ENCODE data around the gene SYNE2. TPM values are rescaled to one million over a fixed set of nuclear protein-coding genes. Genes with fewer than 3 reads are reported as not detected.
"Not testable (repeated sequence)": the region's sequence is repeated elsewhere in the genome, so short reads cannot be mapped to it uniquely, and the experiment has no call there.

The SYNE2 gene, protein sequence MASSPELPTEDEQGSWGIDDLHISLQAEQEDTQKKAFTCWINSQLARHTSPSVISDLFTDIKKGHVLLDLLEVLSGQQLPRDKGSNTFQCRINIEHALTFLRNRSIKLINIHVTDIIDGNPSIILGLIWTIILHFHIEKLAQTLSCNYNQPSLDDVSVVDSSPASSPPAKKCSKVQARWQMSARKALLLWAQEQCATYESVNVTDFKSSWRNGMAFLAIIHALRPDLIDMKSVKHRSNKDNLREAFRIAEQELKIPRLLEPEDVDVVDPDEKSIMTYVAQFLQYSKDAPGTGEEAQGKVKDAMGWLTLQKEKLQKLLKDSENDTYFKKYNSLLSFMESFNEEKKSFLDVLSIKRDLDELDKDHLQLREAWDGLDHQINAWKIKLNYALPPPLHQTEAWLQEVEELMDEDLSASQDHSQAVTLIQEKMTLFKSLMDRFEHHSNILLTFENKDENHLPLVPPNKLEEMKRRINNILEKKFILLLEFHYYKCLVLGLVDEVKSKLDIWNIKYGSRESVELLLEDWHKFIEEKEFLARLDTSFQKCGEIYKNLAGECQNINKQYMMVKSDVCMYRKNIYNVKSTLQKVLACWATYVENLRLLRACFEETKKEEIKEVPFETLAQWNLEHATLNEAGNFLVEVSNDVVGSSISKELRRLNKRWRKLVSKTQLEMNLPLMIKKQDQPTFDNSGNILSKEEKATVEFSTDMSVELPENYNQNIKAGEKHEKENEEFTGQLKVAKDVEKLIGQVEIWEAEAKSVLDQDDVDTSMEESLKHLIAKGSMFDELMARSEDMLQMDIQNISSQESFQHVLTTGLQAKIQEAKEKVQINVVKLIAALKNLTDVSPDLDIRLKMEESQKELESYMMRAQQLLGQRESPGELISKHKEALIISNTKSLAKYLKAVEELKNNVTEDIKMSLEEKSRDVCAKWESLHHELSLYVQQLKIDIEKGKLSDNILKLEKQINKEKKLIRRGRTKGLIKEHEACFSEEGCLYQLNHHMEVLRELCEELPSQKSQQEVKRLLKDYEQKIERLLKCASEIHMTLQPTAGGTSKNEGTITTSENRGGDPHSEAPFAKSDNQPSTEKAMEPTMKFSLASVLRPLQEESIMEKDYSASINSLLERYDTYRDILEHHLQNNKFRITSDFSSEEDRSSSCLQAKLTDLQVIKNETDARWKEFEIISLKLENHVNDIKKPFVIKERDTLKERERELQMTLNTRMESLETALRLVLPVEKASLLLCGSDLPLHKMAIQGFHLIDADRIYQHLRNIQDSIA (N-terminal part only)
- 102 TPM for total RNA-seq
- polyA plus RNA-seq = 33.5 TPM

DNA sequence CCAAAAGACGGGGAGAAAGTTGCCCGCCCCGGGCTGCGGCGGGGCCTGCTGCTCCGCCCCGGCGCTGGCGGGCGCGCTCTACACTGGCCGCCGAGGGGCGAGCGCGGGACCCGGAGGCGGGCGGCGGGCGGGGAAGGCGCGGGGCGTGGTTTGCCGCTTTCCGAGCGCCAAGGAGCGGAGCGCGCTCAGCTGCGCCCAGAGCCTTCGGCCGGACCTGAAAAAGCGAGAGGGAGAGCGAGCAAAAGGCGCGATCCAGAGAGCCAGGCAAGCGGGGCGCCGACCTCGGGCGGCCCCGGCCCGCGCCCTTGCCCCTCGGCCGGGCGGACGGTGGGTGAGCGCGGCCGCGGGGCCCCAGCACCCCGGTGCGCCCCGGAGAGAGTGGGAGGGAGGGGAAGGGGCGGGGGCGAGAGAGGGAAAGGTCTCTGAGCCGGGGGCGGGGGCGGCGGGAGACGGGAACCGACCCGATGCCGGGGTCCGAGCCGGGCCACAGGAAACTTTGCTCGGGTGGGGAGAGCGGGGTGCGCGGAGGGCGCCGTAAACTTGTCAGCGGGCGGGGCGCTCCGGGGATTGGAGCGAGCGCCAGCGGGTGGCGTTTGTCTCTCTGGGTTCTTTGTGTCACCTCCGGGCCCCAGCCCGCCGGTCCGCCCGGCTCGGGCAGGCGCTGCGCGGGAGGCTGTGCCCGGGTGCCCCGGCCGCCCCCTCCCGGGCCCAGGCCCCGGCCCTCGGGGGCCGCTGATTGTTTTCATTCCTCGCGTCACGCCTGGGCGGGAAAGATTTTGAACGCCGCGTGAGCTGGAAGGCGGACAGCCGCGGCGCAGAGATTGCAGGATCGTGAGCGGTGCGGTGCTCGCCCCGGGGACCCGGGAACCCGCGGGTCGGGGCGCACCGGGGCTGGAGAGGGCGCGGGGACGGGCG, at the start of gene SYNE2:
Gene SYNE2, plus strand, starts transcription at position 188 of the 915 bp plus-strand sequence. CDS start 56,145 bp downstream, outside the sequence.
- peak within 1 kb of the TSS; percentile 89 for H3K27ac ChIP-seq (ENCODE audit: low read depth)
- H3K36me3 ChIP-seq (ENCODE audit: insufficient read depth) = no peaks in the 10 kb centered on the region
- WGBS = under 1% methylated on average over 124 of the region's 124 CpGs
- H3K4me1 ChIP-seq (ENCODE audit: insufficient read depth) = peaks cover 1% of the 10 kb centered on the region
- H3K4me3 ChIP-seq (ENCODE audit: low read depth, low read length) = peak within 1 kb of the TSS; percentile 86
- DNase-seq (ENCODE audit: extremely low spot score) = no peak

DNA sequence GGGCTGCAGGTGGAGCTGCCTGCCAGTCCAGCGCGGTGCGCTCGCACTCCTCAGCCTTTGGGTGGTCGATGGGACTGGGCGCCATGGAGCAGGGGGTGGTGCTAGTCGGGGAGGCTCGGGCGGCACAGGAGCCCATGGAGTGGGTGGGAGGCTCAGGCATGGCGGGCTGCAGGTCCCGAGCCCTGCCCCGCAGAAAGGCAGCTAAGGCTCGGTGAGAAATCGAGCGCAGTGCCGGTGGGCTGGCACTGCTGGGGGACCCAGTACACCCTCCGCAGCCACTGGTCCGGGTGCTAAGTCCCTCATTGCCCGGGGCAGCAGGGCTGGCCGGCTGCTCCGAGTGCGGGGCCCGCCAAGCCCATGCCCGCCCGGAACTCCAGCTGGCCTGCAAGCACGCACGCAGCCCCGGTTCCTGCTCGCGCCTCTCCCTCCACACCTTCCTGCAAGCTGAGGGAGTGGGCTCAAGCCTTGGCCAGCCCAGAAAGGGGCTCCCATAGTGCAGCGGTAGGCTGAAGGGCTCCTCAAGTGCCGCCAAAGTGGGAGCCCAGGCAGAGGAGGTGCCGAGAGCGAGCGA, 49.5 kb upstream of the SYNE2 start:
- not testable (repeated sequence) for H3K36me3 ChIP-seq (ENCODE audit: insufficient read depth); H3K27ac ChIP-seq (ENCODE audit: low read depth); DNase-seq (ENCODE audit: extremely low spot score); H3K4me1 ChIP-seq (ENCODE audit: insufficient read depth); H3K4me3 ChIP-seq (ENCODE audit: low read depth, low read length)
- 96% methylated on average over 34 of the region's 35 CpGs for WGBS

DNA sequence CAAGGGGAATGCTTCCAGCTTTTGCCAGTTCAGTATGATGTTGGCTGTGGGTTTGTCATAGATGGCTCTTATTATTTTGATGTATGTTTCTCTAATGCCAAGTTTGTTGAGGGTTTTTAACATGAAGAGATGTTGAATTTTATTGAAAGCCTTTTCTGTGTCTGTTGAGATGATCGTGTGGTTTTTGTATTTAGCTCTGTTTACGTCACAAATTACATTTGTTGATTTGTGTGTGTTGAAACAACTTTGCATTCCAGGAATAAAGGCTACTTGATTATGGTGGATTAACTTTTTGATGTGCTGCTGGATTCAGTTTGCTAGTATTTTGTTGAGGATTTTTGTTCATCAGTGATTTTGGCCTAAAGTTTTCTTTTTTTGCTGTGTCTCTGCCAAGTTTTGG, 46.7 kb upstream of the SYNE2 start:
- H3K4me1 ChIP-seq (ENCODE audit: insufficient read depth); DNase-seq (ENCODE audit: extremely low spot score); H3K27ac ChIP-seq (ENCODE audit: low read depth); H3K4me3 ChIP-seq (ENCODE audit: low read depth, low read length); H3K36me3 ChIP-seq (ENCODE audit: insufficient read depth): not testable (repeated sequence)
- 55% methylated on average over 2 of the region's 2 CpGs for WGBS

DNA sequence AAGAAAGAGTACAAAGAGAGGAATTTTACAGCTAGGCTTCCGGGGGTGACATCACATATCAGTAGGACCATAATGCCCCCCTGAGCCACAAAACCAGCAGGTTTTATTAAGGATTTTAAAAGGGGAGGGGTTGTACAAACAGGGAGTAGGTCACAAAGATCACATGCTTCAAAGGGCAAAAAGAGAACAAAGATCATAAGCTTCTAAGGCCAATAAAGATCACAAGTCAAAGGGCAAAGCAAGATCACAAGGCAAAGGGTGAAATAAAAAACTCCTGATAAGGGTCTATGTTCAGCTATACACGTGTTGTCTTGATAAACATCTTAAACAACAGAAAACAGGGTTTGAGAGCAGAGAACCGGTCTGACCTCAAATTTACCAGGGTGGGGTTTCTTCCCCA, 41.1 kb upstream of the SYNE2 start:
- H3K27ac ChIP-seq (ENCODE audit: low read depth) = not testable (repeated sequence)
- 59% methylated on average over 3 of the region's 3 CpGs for WGBS

DNA sequence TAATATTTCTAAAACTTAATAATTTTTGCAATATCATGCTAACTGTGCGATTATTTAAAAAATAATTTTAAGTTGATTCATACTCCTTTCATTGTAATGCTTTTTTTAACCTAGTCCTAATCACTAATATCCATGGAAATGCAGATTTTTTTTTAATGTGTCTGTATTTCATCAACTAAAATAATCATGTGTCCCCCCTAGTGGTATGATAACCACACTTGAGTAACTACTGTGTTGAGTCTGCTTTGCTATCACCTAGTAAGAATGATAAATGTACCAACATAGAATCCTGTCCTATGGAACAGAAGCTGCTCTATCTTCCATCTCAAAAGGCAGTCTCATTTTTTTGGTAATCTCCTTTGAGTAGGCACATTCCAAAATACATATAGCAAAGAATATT, 19.1 kb upstream of the SYNE2 start:
- H3K4me3 ChIP-seq (ENCODE audit: low read depth, low read length) = no peak overlapping the region
- WGBS = 97% methylated on average over 1 of the region's 1 CpG
- H3K27ac ChIP-seq (ENCODE audit: low read depth) = no peak overlapping the region
- DNase-seq (ENCODE audit: extremely low spot score) = no peak
- no peaks in the 10 kb centered on the region for H3K4me1 ChIP-seq (ENCODE audit: insufficient read depth)
- no peaks in the 10 kb centered on the region for H3K36me3 ChIP-seq (ENCODE audit: insufficient read depth)

More for the DNA sequence above, 41.1 kb upstream of the SYNE2 start:
- not testable (repeated sequence) for H3K36me3 ChIP-seq (ENCODE audit: insufficient read depth); H3K4me1 ChIP-seq (ENCODE audit: insufficient read depth); DNase-seq (ENCODE audit: extremely low spot score); H3K4me3 ChIP-seq (ENCODE audit: low read depth, low read length)

DNA sequence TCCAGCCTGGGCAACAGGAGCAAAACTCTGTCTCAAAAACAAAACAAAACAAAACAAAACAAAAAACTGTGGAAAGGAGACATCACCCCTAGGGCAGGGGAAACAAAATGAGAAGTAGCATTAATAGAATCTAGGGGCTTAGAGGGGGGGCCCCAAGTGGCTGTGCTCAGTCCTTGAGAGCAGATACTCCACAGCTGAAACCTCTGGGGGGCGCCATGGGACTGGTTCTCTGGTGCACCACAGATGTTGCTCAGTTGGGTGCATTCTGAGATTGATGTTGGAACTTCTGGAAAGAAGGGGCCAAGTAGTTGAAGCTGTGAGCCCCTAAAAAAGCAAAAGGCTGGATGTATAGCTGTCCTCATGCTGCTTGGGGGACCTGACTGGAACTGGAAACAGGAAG, 11.8 kb upstream of the SYNE2 start:
- DNase-seq (ENCODE audit: extremely low spot score) = no peak
- Histone ChIP-seq H3K27ac (ENCODE audit: low read depth) (no peak overlapping the region), H3K36me3 (ENCODE audit: insufficient read depth) (no peaks in the 10 kb centered on the region), H3K4me1 (ENCODE audit: insufficient read depth) (no peaks in the 10 kb centered on the region), H3K4me3 (ENCODE audit: low read depth, low read length) (no peak overlapping the region)
- 26% methylated on average over 1 of the region's 1 CpG for WGBS

DNA sequence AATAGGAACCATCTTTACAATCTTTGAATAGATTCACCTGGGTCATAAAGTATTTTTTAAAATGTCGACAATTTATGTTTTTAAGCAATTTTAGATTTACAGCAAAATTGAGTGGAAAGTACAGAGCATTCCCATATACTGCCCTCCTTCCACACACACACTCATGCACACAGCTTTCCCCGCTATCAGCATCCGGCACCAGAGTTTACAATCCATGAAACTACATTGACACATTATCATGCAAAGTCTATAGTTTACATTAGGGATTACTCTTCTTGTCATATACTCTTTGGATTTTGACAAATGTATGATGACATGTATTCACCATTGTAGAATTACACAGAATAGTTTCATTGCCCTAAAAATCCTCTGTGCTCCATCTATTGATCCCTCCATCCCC, 9.0 kb upstream of the SYNE2 start:
- Histone ChIP-seq H3K27ac (ENCODE audit: low read depth) (no peak overlapping the region), H3K36me3 (ENCODE audit: insufficient read depth) (no peaks in the 10 kb centered on the region), H3K4me1 (ENCODE audit: insufficient read depth) (no peaks in the 10 kb centered on the region), H3K4me3 (ENCODE audit: low read depth, low read length) (no peak overlapping the region)
- no peak for DNase-seq (ENCODE audit: extremely low spot score)
- WGBS = 73% methylated on average over 3 of the region's 3 CpGs

DNA sequence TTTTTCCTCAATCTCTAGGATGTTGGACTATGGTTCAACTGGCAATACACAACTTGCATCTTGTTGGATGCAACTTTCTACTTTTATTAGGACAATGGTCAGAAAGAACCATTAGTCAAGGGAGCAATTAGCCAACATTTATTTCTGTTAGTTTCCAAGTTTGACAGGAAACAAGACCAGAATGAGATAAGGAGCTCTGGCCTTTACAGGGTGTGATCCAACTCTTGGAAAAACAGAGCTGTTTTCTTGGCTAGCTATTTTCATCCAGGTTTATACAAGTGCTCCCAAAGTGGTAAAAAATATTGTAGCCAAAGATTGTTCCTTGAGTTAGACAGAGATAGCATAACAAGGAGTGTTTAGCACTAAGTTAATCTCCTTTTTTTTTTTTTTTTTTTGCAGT, 3.9 kb upstream of the SYNE2 start:
- Histone ChIP-seq H3K4me1 (ENCODE audit: insufficient read depth) (no peaks in the 10 kb centered on the region), H3K27ac (ENCODE audit: low read depth) (no peak overlapping the region), H3K36me3 (ENCODE audit: insufficient read depth) (no peaks in the 10 kb centered on the region), H3K4me3 (ENCODE audit: low read depth, low read length) (no peak overlapping the region)
- no peak for DNase-seq (ENCODE audit: extremely low spot score)

DNA sequence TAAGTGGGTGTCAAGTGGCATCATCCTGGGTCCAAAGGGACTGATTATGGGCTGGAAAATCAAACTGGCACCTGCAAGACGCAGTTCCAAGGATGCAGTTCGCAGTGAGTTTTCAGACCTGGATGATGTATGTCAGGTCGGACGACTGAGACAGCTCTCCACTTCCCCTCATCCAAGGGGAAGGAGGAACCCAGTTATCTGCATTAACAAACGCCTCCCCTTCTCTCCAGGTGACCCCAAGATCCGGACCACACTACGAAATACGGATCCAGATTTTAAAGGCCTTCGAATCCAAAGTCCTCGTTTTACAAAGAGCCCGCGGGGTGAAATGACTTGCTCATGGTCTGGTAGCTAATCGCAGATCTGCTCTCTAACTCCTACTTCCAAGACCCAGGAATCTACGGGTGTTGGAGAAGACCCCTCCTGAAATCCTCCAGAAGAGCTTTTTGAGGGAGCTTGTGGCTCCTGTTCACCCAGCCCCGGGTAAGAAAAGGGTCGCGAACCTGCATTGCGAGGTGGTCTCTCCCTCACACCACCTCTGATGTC, 460 bp upstream of the SYNE2 start:
- peak overlapping the region; percentile 86 for H3K4me3 ChIP-seq (ENCODE audit: low read depth, low read length)
- no peak for DNase-seq (ENCODE audit: extremely low spot score)
- WGBS = 17% methylated on average over 18 of the region's 18 CpGs
- H3K4me1 ChIP-seq (ENCODE audit: insufficient read depth) = peaks cover 1% of the 10 kb centered on the region
- H3K27ac ChIP-seq (ENCODE audit: low read depth) = no peak overlapping the region
- no peaks in the 10 kb centered on the region for H3K36me3 ChIP-seq (ENCODE audit: insufficient read depth)

DNA sequence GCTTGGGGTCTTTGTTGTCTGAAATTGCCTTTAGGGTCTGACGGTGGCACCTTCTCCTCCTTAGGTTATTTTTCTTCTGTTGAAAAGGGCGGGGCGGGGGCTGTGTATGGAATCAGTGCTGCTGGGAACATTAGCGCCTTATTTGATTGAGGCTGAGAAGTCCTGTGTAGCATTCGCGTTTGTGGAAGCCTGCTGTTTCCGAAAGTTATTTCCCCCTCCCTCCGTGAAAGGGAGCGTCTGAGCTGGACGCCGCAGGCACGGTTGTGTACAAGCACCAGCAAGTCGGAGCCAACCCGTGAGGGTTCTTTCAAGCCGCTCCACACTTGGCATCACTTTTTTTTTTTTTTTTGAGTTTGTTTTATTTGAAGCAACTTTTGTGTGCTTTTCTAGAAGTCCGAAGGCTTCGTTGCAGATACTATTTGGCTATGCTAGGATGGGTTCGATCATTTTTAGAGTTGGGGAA, 1.1 kb downstream of the SYNE2 start:
- no peaks in the 10 kb centered on the region for H3K36me3 ChIP-seq (ENCODE audit: insufficient read depth)
- WGBS = under 1% methylated on average over 18 of the region's 18 CpGs
- H3K27ac ChIP-seq (ENCODE audit: low read depth) = peak overlapping the region; percentile 89
- H3K4me3 ChIP-seq (ENCODE audit: low read depth, low read length) = peak overlapping the region; percentile 86
- no peak for DNase-seq (ENCODE audit: extremely low spot score)
- peaks cover 1% of the 10 kb centered on the region for H3K4me1 ChIP-seq (ENCODE audit: insufficient read depth)

DNA sequence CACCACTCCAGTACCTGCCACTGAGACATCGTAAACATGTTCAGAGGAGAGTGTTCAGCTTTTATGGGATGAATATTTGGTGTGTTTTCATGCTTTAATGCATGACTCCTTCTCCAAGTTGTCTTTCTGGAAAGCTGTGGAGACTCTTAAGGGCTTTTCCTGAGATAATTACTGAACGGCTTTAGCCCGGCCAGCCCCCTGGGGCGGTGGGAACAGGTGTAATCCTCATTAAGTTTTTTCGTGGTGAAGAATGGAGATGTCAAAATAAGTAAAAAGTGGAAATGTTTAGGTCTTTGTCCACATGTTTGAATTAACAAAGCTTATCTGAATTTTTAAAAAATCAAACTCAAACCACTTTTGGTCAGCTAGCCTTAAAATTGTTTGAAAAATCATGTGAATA, 1.5 kb downstream of the SYNE2 start:
- H3K4me1 ChIP-seq (ENCODE audit: insufficient read depth) = peaks cover 1% of the 10 kb centered on the region
- no peaks in the 10 kb centered on the region for H3K36me3 ChIP-seq (ENCODE audit: insufficient read depth)
- DNase-seq (ENCODE audit: extremely low spot score) = no peak
- H3K27ac ChIP-seq (ENCODE audit: low read depth) = no peak overlapping the region
- WGBS = 15% methylated on average over 5 of the region's 5 CpGs
- H3K4me3 ChIP-seq (ENCODE audit: low read depth, low read length) = peak overlapping the region; percentile 86

DNA sequence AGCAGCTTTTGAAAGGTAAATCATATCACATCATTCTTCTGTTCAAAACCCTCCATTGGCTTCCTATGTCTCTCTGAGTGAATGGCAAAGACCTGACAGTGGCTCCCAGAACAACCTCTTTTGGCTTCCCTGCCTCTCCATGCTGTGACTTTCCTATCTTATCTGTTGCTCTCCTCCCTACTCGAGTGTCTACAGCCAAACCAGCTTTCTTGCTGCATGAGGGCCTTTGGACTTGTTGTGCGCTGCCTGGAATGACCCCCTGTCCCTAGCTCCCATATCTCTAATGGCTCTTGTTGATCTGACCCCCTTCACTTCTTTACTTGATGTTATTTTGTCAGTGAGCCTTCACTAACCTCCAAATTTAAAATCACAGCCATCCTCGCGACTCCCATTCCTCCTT, 2.5 kb downstream of the SYNE2 start:
- Histone ChIP-seq H3K36me3 (ENCODE audit: insufficient read depth) (no peaks in the 10 kb centered on the region), H3K27ac (ENCODE audit: low read depth) (no peak overlapping the region), H3K4me1 (ENCODE audit: insufficient read depth) (peaks cover 1% of the 10 kb centered on the region), H3K4me3 (ENCODE audit: low read depth, low read length) (no peak overlapping the region)
- DNase-seq (ENCODE audit: extremely low spot score) = no peak
- 88% methylated on average over 4 of the region's 4 CpGs for WGBS
